Spleen (tissue), 11 donors: Measurements from ENCODE around the gene BRD3. TPM values are rescaled to one million over a fixed set of nuclear protein-coding genes. Genes with fewer than 3 reads are reported as not detected.

ENCODE experiments used
- DNase-seq: peaks from one replicate; pipeline ENCODE4 v3.0.0-alpha.2; 2020
- H3K27ac ChIP-seq, 8 donors: fragments of 200-600 bp; sonication (generic) in 7 of 8; 1 replicate in 4 of 8; 2 replicates in 4 of 8; pipeline versions ENCODE4 v1.5.0 to v1.8.0; 2016 to 2021; ENCODE audit warnings: inconsistent platforms in 4 of 8, mild to moderate bottlenecking in 4 of 8, moderate library complexity in 1 of 8
- H3K27me3 ChIP-seq, 7 donors: fragments of 200-600 bp; sonication (generic) in 6 of 7; replicated peaks in 1 of 7; 1 replicate in 4 of 7; 2 replicates in 3 of 7; pipeline versions ENCODE4 v1.5.0 to v1.8.0; 2016 to 2021; ENCODE audit warnings: inconsistent platforms in 3 of 7, mild to moderate bottlenecking in 1 of 7
- H3K36me3 ChIP-seq, 6 donors: fragments of 200-600 bp; sonication (generic) in 5 of 6; 1 replicate in 4 of 6; 2 replicates in 2 of 6; pipeline versions ENCODE4 v1.5.0 to v1.8.0; 2016 to 2021; ENCODE audit warnings: inconsistent platforms in 2 of 6
- H3K4me1 ChIP-seq, 6 donors: fragments of 200-600 bp; sonication (generic) in 5 of 6; 1 replicate in 3 of 6; 2 replicates in 3 of 6; pipeline versions ENCODE4 v1.5.0 to v1.8.0; 2016 to 2021; ENCODE audit warnings: inconsistent platforms in 3 of 6
- H3K4me3 ChIP-seq, 8 donors: fragments of 200-600 bp; sonication (generic) in 7 of 8; 1 replicate in 4 of 8; 2 replicates in 4 of 8; pipeline versions ENCODE4 v1.5.0 to v1.8.0; 2016 to 2021; ENCODE audit warnings: inconsistent platforms in 4 of 8, mild to moderate bottlenecking in 4 of 8, moderate library complexity in 2 of 8
- H3K9me3 ChIP-seq, 8 donors: fragments of 200-600 bp; sonication (generic) in 7 of 8; 1 replicate in 4 of 8; 2 replicates in 4 of 8; pipeline versions ENCODE4 v1.5.0 to v1.8.0; 2016 to 2021; ENCODE audit warnings: inconsistent platforms in 4 of 8
- CTCF ChIP-seq, 11 experiments: fragments of 200-600 bp in 7 of 11; fragments of 450-650 bp in 4 of 11; sonication (generic) in 4 of 11; IDR thresholded peaks in 8 of 11; conservative IDR thresholded peaks in 3 of 11; 1 replicate in 7 of 11; 2 replicates in 4 of 11; pipeline versions ENCODE4 v1.4.0 to v1.8.0; 2016 to 2021; ENCODE audit warnings: antibody characterized with exemption in 11 of 11, inconsistent platforms in 4 of 11, mild to moderate bottlenecking in 1 of 11
- POLR2A ChIP-seq, 3 donors: fragments of 450-650 bp; IDR thresholded peaks; one replicate each; pipeline ENCODE4 v1.5.1; 2017; ENCODE audit warnings: antibody characterized with exemption in 3 of 3, mild to moderate bottlenecking in 1 of 3
- POLR2AphosphoS5 ChIP-seq, 3 donors: sonication (generic); formaldehyde crosslinking; IDR thresholded peaks; one replicate each; pipeline ENCODE4 v1.5.1; 2017; ENCODE audit warnings: antibody characterized with exemption in 3 of 3
- WGBS, 5 donors: extraction: QIAGEN DNeasy Blood & Tissue Kit in 3 of 5; methylation state at CpG; one replicate each; pipeline versions ENCODE4 v1.1.5 to v1.1.7; 2013 to 2018; 5-methylcytosine and 5-hydroxymethylcytosine counted together
- intact Hi-C: fragments of 100-400 bp; cut with DNase I; formaldehyde crosslinking; loops from one replicate; pipeline ENCODE4 v1.15.0; 2023; ENCODE audit warnings: low total_unique reads
- polyA plus RNA-seq, 3 donors: library from polyadenylated mRNA; stranded (reverse); fragments of 200-250 nt; gene quantifications; one replicate each; pipeline ENCODE4 v1.2.1, GENCODE V29; 2013
- total RNA-seq, 7 donors: library from RNA; depleted of rRNA in 3 of 7; stranded (reverse); fragments of >200 nt in 3 of 7; fragmentation: NEBNext Ultra II Directional in 4 of 7; extraction: Animal tissue kit (Norgen Biotek cat#: 25700) in 4 of 7; gene quantifications; one replicate each; pipeline versions ENCODE4 v1.1.0 to v1.2.1, GENCODE V29; 2016 to 2021
- donor health status: healthy with polysubstance abuse.
- donor health status: DM: no; HTN: no; CAD: no; lungs with moderate emphysema.
- donor health status: DM: no; HTN: no; CAD: no.
- donor health status: Bipolar disorder and iron deficiency.
- donor health status: healthy.
- donor health status: DM: no; HTN: no; CAD: no.
- donor health status: DM: yes; HTN: yes; CAD: no.

The BRD3 gene
- total and polyA plus RNA-seq, 10 donors, result 5.9 to 54.0 (median 30.0) TPM

GRCh38 chr9:134099123-134099761 lies 31.4 kb upstream of the BRD3 start:
- Histone ChIP-seq H3K27ac (no peak overlapping the region), H3K27me3 (peaks cover 0 to 20% (median 0%) of the 10 kb centered on the region in 7 donors), H3K9me3 (no peaks in the 10 kb centered on the region), H3K4me3 (no peak overlapping the region), H3K36me3 (no peaks in the 10 kb centered on the region), H3K4me1 (no peaks in the 10 kb centered on the region)
- WGBS, 5 donors, result 40 to 48% (median 40%) methylated on average over 12 to 13 of the region's 13 CpGs
- intact Hi-C loops, result no loop called here
- DNase-seq, result no peak
- TF ChIP-seq POLR2AphosphoS5 (IDR thresholded peaks at IDR 0.05) (no peak), CTCF (IDR thresholded peaks at IDR 0.05 in 8 of 11, conservative IDR thresholded peaks at IDR 0.05 in 3 of 11) (peak; percentile 52 to 87 (median 77))

DNA sequence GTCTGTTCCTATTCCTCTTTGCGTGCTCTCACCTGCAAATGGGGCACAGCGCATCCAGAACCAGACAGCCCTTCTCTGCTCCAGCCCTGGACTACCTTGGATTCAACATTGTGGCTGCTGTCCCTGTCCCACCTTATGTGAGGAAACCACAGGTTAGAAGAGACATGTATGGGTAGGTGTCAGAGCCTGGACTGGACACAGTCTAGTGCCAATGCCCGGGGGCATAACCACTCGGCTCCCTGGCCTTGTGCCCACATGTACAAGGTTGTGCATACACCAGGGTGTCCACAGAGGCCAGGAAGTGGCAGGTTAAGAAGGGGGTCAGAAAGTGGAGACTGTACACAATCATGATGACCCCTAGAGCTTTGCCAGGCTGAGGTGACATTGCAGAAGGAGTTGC lies 22.1 kb upstream of the BRD3 start:
- Histone ChIP-seq H3K27ac (no peak overlapping the region), H3K36me3 (no peaks in the 10 kb centered on the region), H3K9me3 (peaks cover 0 to 13% (median 8%) of the 10 kb centered on the region in 8 donors), H3K4me3 (no peak overlapping the region), H3K4me1 (no peaks in the 10 kb centered on the region), H3K27me3 (peaks cover 0 to 13% (median 0%) of the 10 kb centered on the region in 7 donors)
- no peak for TF ChIP-seq CTCF (IDR thresholded peaks at IDR 0.05 in 8 of 11, conservative IDR thresholded peaks at IDR 0.05 in 3 of 11)
- no peak for TF ChIP-seq POLR2AphosphoS5 (IDR thresholded peaks at IDR 0.05)
- TF ChIP-seq POLR2A (IDR thresholded peaks at IDR 0.05), result no peak
- DNase-seq, result no peak
- intact Hi-C loops, result no loop called here
- whole genome bisulfite sequencing, 5 donors, result 67 to 85% (median 70%) methylated on average over 3 to 4 of the region's 4 CpGs

DNA sequence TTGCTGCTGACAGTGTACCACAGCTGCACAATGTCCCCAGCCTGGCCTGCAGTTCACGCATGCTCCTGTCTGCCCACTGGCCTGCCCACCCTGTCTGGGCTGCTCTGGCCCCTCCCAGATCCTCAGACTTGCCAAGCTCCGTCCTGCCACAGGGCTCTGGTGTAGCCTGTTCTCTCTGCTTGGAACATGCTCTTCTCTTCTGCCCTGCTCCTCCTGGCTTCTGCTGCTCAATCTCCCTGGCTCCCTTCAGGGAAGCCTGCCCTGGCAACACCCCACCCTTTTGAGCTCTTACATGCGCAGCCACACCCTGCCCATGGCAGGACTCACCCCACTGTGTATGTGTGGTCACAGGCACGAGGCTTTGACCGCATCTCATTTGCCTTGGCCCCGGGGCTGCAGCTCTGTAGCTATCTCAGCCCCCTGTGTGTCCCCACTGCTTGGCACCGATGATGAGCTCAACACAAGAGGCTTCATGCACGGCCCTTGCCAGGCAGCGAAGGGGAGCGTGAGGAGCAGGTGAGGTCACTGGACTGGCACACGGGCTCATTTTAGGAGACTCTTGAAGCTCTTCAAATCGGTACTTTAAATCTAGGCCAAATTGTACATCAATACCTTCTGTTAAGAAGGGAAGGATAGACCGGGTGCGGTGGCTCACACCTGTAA lies 20.4 kb upstream of the BRD3 start:
- Histone ChIP-seq H3K4me3 (no peak overlapping the region), H3K4me1 (no peaks in the 10 kb centered on the region), H3K27ac (no peak overlapping the region), H3K36me3 (no peaks in the 10 kb centered on the region), H3K27me3 (peaks cover 0 to 6% (median 0%) of the 10 kb centered on the region in 7 donors), H3K9me3 (peaks cover 0 to 13% (median 8%) of the 10 kb centered on the region in 8 donors)
- intact Hi-C loops, result no loop called here
- WGBS, 5 donors, result 84 to 89% (median 88%) methylated on average over 14 of the region's 14 CpGs
- TF ChIP-seq CTCF (IDR thresholded peaks at IDR 0.05 in 8 of 11, conservative IDR thresholded peaks at IDR 0.05 in 3 of 11) (no peak), POLR2AphosphoS5 (IDR thresholded peaks at IDR 0.05) (no peak), POLR2A (IDR thresholded peaks at IDR 0.05) (no peak)
- no peak for DNase-seq

- Histone ChIP-seq H3K9me3 (peaks cover 0 to 13% (median 8%) of the 10 kb centered on the region in 8 donors), H3K27me3 (peaks cover 0 to 7% (median 0%) of the 10 kb centered on the region in 7 donors), H3K36me3 (no peaks in the 10 kb centered on the region), H3K4me1 (no peaks in the 10 kb centered on the region), H3K27ac (no peak overlapping the region), H3K4me3 (no peak overlapping the region)
- no peak for DNase-seq
- TF ChIP-seq POLR2A (IDR thresholded peaks at IDR 0.05) (no peak), POLR2AphosphoS5 (IDR thresholded peaks at IDR 0.05) (no peak), CTCF (IDR thresholded peaks at IDR 0.05 in 8 of 11, conservative IDR thresholded peaks at IDR 0.05 in 3 of 11) (no peak)
- WGBS, 5 donors, result 92 to 97% (median 96%) methylated on average over 2 of the region's 2 CpGs
- intact Hi-C loops, result no loop called here
These were observed 17.8 kb upstream of the BRD3 start for GRCh38 chr9:134085674-134086073.
